H1 (cell line): ENCODE measurements around the gene PBX1. TPM values are rescaled to one million over a fixed set of nuclear protein-coding genes. Genes with fewer than 3 reads are reported as not detected.

ENCODE experiments used
- CEBPB ChIP-seq: IDR thresholded peaks from 2 replicates; pipeline ENCODE4 v1.6.1; 2012; ENCODE audit warnings: low read depth, low read length
- CHD1 ChIP-seq: IDR thresholded peaks from 2 replicates; pipeline ENCODE4 v1.6.1; 2012; ENCODE audit warnings: low read depth, low read length, improper control_type of control experiment
- CHD7 ChIP-seq: fragments of 300-600 bp; sonication (generic); IDR thresholded peaks from 2 replicates; pipeline ENCODE4 v1.7.1; 2012; ENCODE audit warnings: low read length, moderate library complexity, mild to moderate bottlenecking, inconsistent platforms; ENCODE audit not compliant: insufficient replicate concordance
- EGR1 ChIP-seq: IDR thresholded peaks from 2 replicates; pipeline ENCODE4 v1.6.1; 2011; ENCODE audit warnings: low read depth, low read length, borderline replicate concordance
- KDM4A ChIP-seq: IDR thresholded peaks from one replicate; pipeline ENCODE4 v1.7.1; 2012; ENCODE audit warnings: low read depth, mild to moderate bottlenecking, moderate library complexity, low read length, inconsistent platforms; ENCODE audit not compliant: severe bottlenecking
- NRF1 ChIP-seq: IDR thresholded peaks from 2 replicates; pipeline ENCODE4 v1.6.1; 2011; ENCODE audit warnings: mild to moderate bottlenecking, low read depth, low read length, improper control_type of control experiment
- SAP30 ChIP-seq: fragments of 300-600 bp; sonication (generic); IDR thresholded peaks from 2 replicates; pipeline ENCODE4 v1.7.1; 2012; ENCODE audit warnings: low read length, moderate library complexity, mild to moderate bottlenecking, inconsistent platforms; ENCODE audit not compliant: insufficient read depth, insufficient replicate concordance
- TEAD4 ChIP-seq: IDR thresholded peaks from 2 replicates; pipeline ENCODE4 v1.6.1; 2012; ENCODE audit warnings: low read depth, low read length, inconsistent platforms, mixed read lengths
- polyA plus RNA-seq, 7 experiments: library from polyadenylated mRNA; depleted of rRNA in 3 of 7; stranded (reverse) in 5 of 7; unstranded in 2 of 7; fragments of >200 nt in 5 of 7; fragments of 200-250 nt in 2 of 7; gene quantifications; 1 replicate in 5 of 7; 2 replicates in 1 of 7; 4 replicates in 1 of 7; pipeline versions ENCODE4 v1.2.1 to v1.2.3, GENCODE V29; 2011 to 2013; ENCODE audit warnings: missing spikeins in 2 of 7, mixed read lengths in 2 of 7
- total RNA-seq: library from RNA; stranded (reverse); fragmentation: NEBNext Ultra II Directional; extraction: Animal tissue kit (Norgen Biotek cat#: 25700); gene quantifications from 2 replicates; pipeline ENCODE4 v1.2.1, GENCODE V29; 2021

PBX1 gene
- total and polyA plus RNA-seq, 2 of the 8 experiments (the other 6 are each of a cell fraction or from before 2014, with no cell fraction given): 87.4 to 124 TPM

GRCh38 chr1:164802529-164803282 is 243.7 kb downstream of the PBX1 start (continued):
- no peak for TF ChIP-seq CHD7
- no peak for TF ChIP-seq KDM4A
- no peak for TF ChIP-seq SAP30
- TF ChIP-seq TEAD4: no peak
- no peak for TF ChIP-seq CHD1
- no peak for TF ChIP-seq NRF1
- TF ChIP-seq CEBPB: no peak
- no peak for TF ChIP-seq EGR1
